SK-N-SH (cell line): ENCODE measurements around the gene PCDHB3. TPM values are rescaled to one million over a fixed set of nuclear protein-coding genes. Genes with fewer than 3 reads are reported as not detected.

Source experiments
- CTCF ChIA-PET: fragments of 300-600, 350-600 bp; formaldehyde crosslinking; extraction: SDS; loops from one replicate; lab custom pipeline; 2021; lab: Yijun Ruan, JAX
- POLR2A ChIA-PET: fragments of 350-600 bp; sonication (Branson Sonifier 250); formaldehyde crosslinking; extraction: SDS; loops from one replicate; lab custom pipeline; 2020; ENCODE audit warnings: antibody characterized with exemption, inconsistent platforms; lab: Yijun Ruan, JAX
- DNase-seq: peaks from one replicate; pipeline ENCODE4 v3.0.0; 2012
- H2AFZ ChIP-seq: fragments of 200-600 bp; sonication (generic); 2 replicates; pipeline ENCODE4 v1.8.1; 2016; ENCODE audit warnings: antibody characterized with exemption, mild to moderate bottlenecking, low read depth
- H3F3A ChIP-seq: fragments of 200-600 bp; sonication (generic); replicated peaks from 2 replicates; pipeline ENCODE3; 2016; ENCODE audit warnings: antibody characterized with exemption, mild to moderate bottlenecking; ENCODE audit not compliant: insufficient read depth
- H3K27ac ChIP-seq, 2 experiments: fragments of 200-500 bp in 1 of 2; fragments of 200-600 bp in 1 of 2; sonication (Bioruptor generic) in 1 of 2; sonication (generic), shearing (Covaris generic) in 1 of 2; 2 replicates each; pipeline versions ENCODE4 v1.5.1 to v1.6.1; 2014 to 2016; ENCODE audit warnings: low read depth in 2 of 2, inconsistent platforms in 1 of 2, low read length in 1 of 2, mild to moderate bottlenecking in 1 of 2, mixed read lengths in 1 of 2
- H3K27me3 ChIP-seq: fragments of 200-600 bp; sonication (generic), shearing (Covaris generic); 2 replicates; pipeline ENCODE4 v1.6.1; 2016; ENCODE audit warnings: mixed run types; ENCODE audit not compliant: insufficient read depth
- H3K36me3 ChIP-seq, 2 experiments: fragments of 200-500 bp in 1 of 2; fragments of 200-600 bp in 1 of 2; sonication (Bioruptor generic) in 1 of 2; sonication (generic) in 1 of 2; replicated peaks in 1 of 2; 2 replicates each; pipeline versions ENCODE3 to v1.5.1; 2014 to 2016; ENCODE audit warnings: low read length in 1 of 2, mild to moderate bottlenecking in 1 of 2; ENCODE audit not compliant: insufficient read depth in 2 of 2, control insufficient read depth in 1 of 2
- H3K4me1 ChIP-seq, 2 experiments: fragments of 200-500 bp in 1 of 2; fragments of 200-600 bp in 1 of 2; sonication (Bioruptor generic) in 1 of 2; sonication (generic), shearing (Covaris generic) in 1 of 2; 2 replicates each; pipeline versions ENCODE4 v1.5.1 to v1.6.1; 2014 to 2016; ENCODE audit warnings: low read depth in 1 of 2, low read length in 1 of 2, mixed run types in 1 of 2; ENCODE audit not compliant: insufficient read depth in 2 of 2, control insufficient read depth in 1 of 2
- H3K4me2 ChIP-seq: fragments of 200-600 bp; sonication (generic), shearing (Covaris generic); 2 replicates; pipeline ENCODE4 v1.6.1; 2017; ENCODE audit warnings: mixed run types
- H3K4me3 ChIP-seq, 2 experiments: fragments of 200-500 bp in 1 of 2; fragments of 200-600 bp in 1 of 2; sonication (Bioruptor generic) in 1 of 2; sonication (generic), shearing (Covaris generic) in 1 of 2; 2 replicates each; pipeline versions ENCODE4 v1.5.1 to v1.8.1; 2014 to 2016; ENCODE audit warnings: low read depth in 2 of 2, inconsistent platforms in 1 of 2, low read length in 1 of 2, mild to moderate bottlenecking in 1 of 2, mixed read lengths in 1 of 2, moderate library complexity in 1 of 2
- H3K79me2 ChIP-seq: fragments of 200-600 bp; sonication (generic); 2 replicates; pipeline ENCODE4 v1.8.1; 2017; ENCODE audit warnings: mild to moderate bottlenecking; ENCODE audit not compliant: insufficient read depth
- H3K9ac ChIP-seq: fragments of 200-600 bp; sonication (generic); 2 replicates; pipeline ENCODE4 v1.6.1; 2017; ENCODE audit warnings: mixed run types
- H3K9me2 ChIP-seq: fragments of 200-600 bp; sonication (generic); 2 replicates; pipeline ENCODE4 v1.6.1; 2017; ENCODE audit warnings: mixed run types
- H3K9me3 ChIP-seq: fragments of 200-600 bp; sonication (generic); 2 replicates; pipeline ENCODE4 v1.6.1; 2017; ENCODE audit warnings: mixed run types, mild to moderate bottlenecking, moderate library complexity
- H4K20me1 ChIP-seq: fragments of 200-600 bp; sonication (generic); 2 replicates; pipeline ENCODE4 v1.6.1; 2017; ENCODE audit warnings: mild to moderate bottlenecking, mixed run types; ENCODE audit not compliant: insufficient read depth
- CHD2 ChIP-seq: fragments of 150-350 bp; IDR thresholded peaks from 2 replicates; pipeline ENCODE4 v1.6.1; 2018; ENCODE audit warnings: low read length; ENCODE audit not compliant: partially characterized antibody
- ELF1 ChIP-seq: IDR thresholded peaks from 2 replicates; pipeline ENCODE4 v1.4.0; 2012
- EP300 ChIP-seq, 2 experiments: IDR thresholded peaks; 2 replicates each; pipeline versions ENCODE4 v1.4.0 to v1.6.1; 2012; ENCODE audit warnings: borderline replicate concordance in 1 of 2, low read depth in 1 of 2, low read length in 1 of 2
- EZH2phosphoT487 ChIP-seq: fragments of 200-600 bp; sonication (generic); IDR thresholded peaks from 2 replicates; pipeline ENCODE4 v1.6.1; 2017; ENCODE audit warnings: low read depth, mixed run types, mild to moderate bottlenecking, antibody characterized with exemption, moderate library complexity, borderline replicate concordance
- FOSL2 ChIP-seq: IDR thresholded peaks from 2 replicates; pipeline ENCODE4 v1.4.0; 2012; ENCODE audit warnings: low read depth, mild to moderate bottlenecking, moderate library complexity, borderline replicate concordance
- FOXJ3 ChIP-seq: sonication (generic); formaldehyde crosslinking; IDR thresholded peaks from 2 replicates; pipeline ENCODE4 v1.5.1; 2020; ENCODE audit warnings: mild to moderate bottlenecking, missing genetic modification reagents
- FOXM1 ChIP-seq: IDR thresholded peaks from 2 replicates; pipeline ENCODE4 v1.4.0; 2012; ENCODE audit warnings: low read depth, mild to moderate bottlenecking
- JUND ChIP-seq: IDR thresholded peaks from 2 replicates; pipeline ENCODE4 v1.4.0; 2012
- MEF2A ChIP-seq: IDR thresholded peaks from 2 replicates; pipeline ENCODE4 v1.4.0; 2012; ENCODE audit warnings: low read depth, borderline replicate concordance
- MXI1 ChIP-seq: IDR thresholded peaks from 2 replicates; pipeline ENCODE4 v1.6.1; 2012; ENCODE audit warnings: mild to moderate bottlenecking, low read depth, low read length, improper control_type of control experiment
- NFIC ChIP-seq: IDR thresholded peaks from 2 replicates; pipeline ENCODE4 v1.4.0; 2012; ENCODE audit warnings: borderline replicate concordance
- RAD21 ChIP-seq: IDR thresholded peaks from 2 replicates; pipeline ENCODE4 v1.6.1; 2012; ENCODE audit warnings: mild to moderate bottlenecking, low read length
- RCOR1 ChIP-seq: fragments of 150-350 bp; IDR thresholded peaks from 2 replicates; pipeline ENCODE4 v1.6.1; 2017; ENCODE audit warnings: antibody characterized with exemption, low read length
- RFX5 ChIP-seq: IDR thresholded peaks from 2 replicates; pipeline ENCODE4 v1.6.1; 2012; ENCODE audit warnings: mild to moderate bottlenecking, improper control_type of control experiment, low read length
- RXRA ChIP-seq: IDR thresholded peaks from 2 replicates; pipeline ENCODE4 v1.4.0; 2012; ENCODE audit warnings: low read depth, mild to moderate bottlenecking, borderline replicate concordance
- SIN3A ChIP-seq: IDR thresholded peaks from 2 replicates; pipeline ENCODE4 v1.6.1; 2012; ENCODE audit warnings: low read depth, mild to moderate bottlenecking, low read length, moderate library complexity, borderline replicate concordance
- SMC3 ChIP-seq: IDR thresholded peaks from 2 replicates; pipeline ENCODE4 v1.6.1; 2012; ENCODE audit warnings: low read depth, low read length, improper control_type of control experiment
- TAF1 ChIP-seq: IDR thresholded peaks from 2 replicates; pipeline ENCODE4 v1.6.1; 2012; ENCODE audit warnings: low read depth, mild to moderate bottlenecking, low read length, moderate library complexity, borderline replicate concordance
- TCF12 ChIP-seq: IDR thresholded peaks from 2 replicates; pipeline ENCODE4 v1.4.0; 2012
- YY1 ChIP-seq: IDR thresholded peaks from 2 replicates; pipeline ENCODE4 v1.4.0; 2012; ENCODE audit warnings: low read depth, mild to moderate bottlenecking
- WGBS: methylation state at CpG from one replicate; pipeline ENCODE4 v1.1.6; 2017; ENCODE audit warnings: low lambda C conversion rate; 5-methylcytosine and 5-hydroxymethylcytosine counted together
- polyA plus RNA-seq, 3 experiments: library from polyadenylated mRNA; depleted of rRNA; stranded (reverse); fragments of >200 nt; gene quantifications; 2 replicates each; pipeline ENCODE4 v1.2.3, GENCODE V29; 2012
- TF ChIP-seq, protein P1 (sequence below): IDR thresholded peaks from 2 replicates; pipeline ENCODE4 v1.4.0; 2012; ENCODE audit warnings: low read depth, borderline replicate concordance
- TF ChIP-seq, protein P2 (sequence below): fragments of 150-350 bp; IDR thresholded peaks from 2 replicates; pipeline ENCODE4 v1.6.1; 2017; ENCODE audit warnings: antibody characterized with exemption, low read length, low read depth, borderline replicate concordance
- TF ChIP-seq, protein P3 (sequence below): fragments of 150-350 bp; IDR thresholded peaks from 2 replicates; pipeline ENCODE4 v1.6.1; 2016; ENCODE audit warnings: mild to moderate bottlenecking, low read depth, low read length
- TF ChIP-seq, protein P4 (sequence below): IDR thresholded peaks from 2 replicates; pipeline ENCODE4 v1.4.0; 2012; ENCODE audit warnings: low read depth
- TF ChIP-seq, protein P5 (sequence below): IDR thresholded peaks from 2 replicates; pipeline ENCODE4 v1.6.1; 2012; ENCODE audit warnings: mild to moderate bottlenecking, low read depth, low read length, moderate library complexity
- TF ChIP-seq, protein P6 (sequence below): IDR thresholded peaks from 2 replicates; pipeline ENCODE4; 2012

The PCDHB3 gene
- polyA plus RNA-seq, 1 of the 3 experiments (the other 2 are of a cell fraction): 2.2 TPM

DNA sequence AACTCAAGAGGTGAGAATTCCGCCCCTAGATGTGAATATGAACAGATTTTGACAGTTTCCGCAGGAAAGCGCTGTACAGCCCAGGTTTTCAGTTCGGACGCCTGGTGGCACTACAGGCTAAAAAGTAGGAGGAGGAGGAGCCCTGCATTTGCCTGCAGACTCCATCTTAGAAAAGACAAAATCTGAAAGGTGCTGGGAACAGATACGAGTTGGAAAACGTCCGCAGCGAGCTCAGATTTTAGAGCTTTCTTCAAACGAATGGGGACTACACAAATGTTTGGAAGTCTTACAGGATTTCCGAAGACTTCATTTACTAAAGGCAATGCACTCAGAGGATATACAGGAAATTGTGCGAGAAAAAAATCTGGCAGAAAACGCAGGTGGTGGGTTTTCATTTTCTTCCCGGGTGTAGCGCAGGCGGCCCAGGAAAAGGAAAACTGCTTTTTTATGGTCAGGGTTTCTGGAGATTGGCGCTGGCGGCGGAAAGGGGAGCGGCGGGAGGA lies 15.7 kb upstream of the PCDHB3 start:
- ChIA-PET CTCF (interaction anchor here (0.5 to 1.8 kb wide), 31 partner anchors 10 to 480 kb away, joined by 3 to 11 read pairs (median 4); partner anchors contain the start of genes PCDHB14, PCDHB16, PCDHB2 and PCDHB4), POLR2A (no interaction called here)
- DNase-seq: peak; percentile 77
- H3K9ac ChIP-seq: peak overlapping the region; percentile 70
- no peaks in the 10 kb centered on the region for H3K36me3 ChIP-seq
- WGBS: 5% methylated on average over 21 of the region's 21 CpGs
- peak overlapping the region; percentile 83 for H2AFZ ChIP-seq
- H3K4me3 ChIP-seq: peak overlapping the region; percentile 60 to 63
- no peaks in the 10 kb centered on the region for H3K27me3 ChIP-seq
- H3K27ac ChIP-seq: peak overlapping the region; percentile 51 to 89; a peak in 3 of 4 replicates
- no peaks in the 10 kb centered on the region for H4K20me1 ChIP-seq
- no peaks in the 10 kb centered on the region for H3K79me2 ChIP-seq
- H3K9me2 ChIP-seq: no peaks in the 10 kb centered on the region
- no peaks in the 10 kb centered on the region for H3K9me3 ChIP-seq
- H3K4me1 ChIP-seq: no peaks in the 10 kb centered on the region; a peak in 1 of 4 replicates
- H3F3A ChIP-seq: no peaks in the 10 kb centered on the region
- peak overlapping the region; percentile 71 for H3K4me2 ChIP-seq
- TF ChIP-seq FOXM1 (no peak), CHD2 (peak; percentile 62), MEF2A (no peak), JUND (no peak), RAD21 (peak; percentile 82), YY1 (peak; percentile 85; the same call in 1 of the 2 replicates), RCOR1 (peak; percentile 23; the same call in 1 of the 2 replicates), RFX5 (0 out of 2 replicates have a peak, but pooled peaks have one; percentile 28), FOSL2 (no peak), NFIC (no peak), SIN3A (no peak), RXRA (no peak), TAF1 (no peak), MXI1 (no peak), SMC3 (peak; percentile 45), EP300 (IDR thresholded peaks at IDR 0.05; ENCODE audit: borderline replicate concordance in 1 of 2, low read depth in 1 of 2, low read length in 1 of 2) (no peak), ELF1 (no peak), FOXJ3 (CRISPR knock-in tag) (no peak), TCF12 (no peak), EZH2phosphoT487 (no peak)
- TF ChIP-seq, protein P1, sequence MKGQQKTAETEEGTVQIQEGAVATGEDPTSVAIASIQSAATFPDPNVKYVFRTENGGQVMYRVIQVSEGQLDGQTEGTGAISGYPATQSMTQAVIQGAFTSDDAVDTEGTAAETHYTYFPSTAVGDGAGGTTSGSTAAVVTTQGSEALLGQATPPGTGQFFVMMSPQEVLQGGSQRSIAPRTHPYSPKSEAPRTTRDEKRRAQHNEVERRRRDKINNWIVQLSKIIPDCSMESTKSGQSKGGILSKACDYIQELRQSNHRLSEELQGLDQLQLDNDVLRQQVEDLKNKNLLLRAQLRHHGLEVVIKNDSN: no peak
- TF ChIP-seq, protein P2, sequence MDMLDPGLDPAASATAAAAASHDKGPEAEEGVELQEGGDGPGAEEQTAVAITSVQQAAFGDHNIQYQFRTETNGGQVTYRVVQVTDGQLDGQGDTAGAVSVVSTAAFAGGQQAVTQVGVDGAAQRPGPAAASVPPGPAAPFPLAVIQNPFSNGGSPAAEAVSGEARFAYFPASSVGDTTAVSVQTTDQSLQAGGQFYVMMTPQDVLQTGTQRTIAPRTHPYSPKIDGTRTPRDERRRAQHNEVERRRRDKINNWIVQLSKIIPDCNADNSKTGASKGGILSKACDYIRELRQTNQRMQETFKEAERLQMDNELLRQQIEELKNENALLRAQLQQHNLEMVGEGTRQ: no peak
- TF ChIP-seq, protein P3, sequence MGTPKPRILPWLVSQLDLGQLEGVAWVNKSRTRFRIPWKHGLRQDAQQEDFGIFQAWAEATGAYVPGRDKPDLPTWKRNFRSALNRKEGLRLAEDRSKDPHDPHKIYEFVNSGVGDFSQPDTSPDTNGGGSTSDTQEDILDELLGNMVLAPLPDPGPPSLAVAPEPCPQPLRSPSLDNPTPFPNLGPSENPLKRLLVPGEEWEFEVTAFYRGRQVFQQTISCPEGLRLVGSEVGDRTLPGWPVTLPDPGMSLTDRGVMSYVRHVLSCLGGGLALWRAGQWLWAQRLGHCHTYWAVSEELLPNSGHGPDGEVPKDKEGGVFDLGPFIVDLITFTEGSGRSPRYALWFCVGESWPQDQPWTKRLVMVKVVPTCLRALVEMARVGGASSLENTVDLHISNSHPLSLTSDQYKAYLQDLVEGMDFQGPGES: no peak
- TF ChIP-seq, protein P4, sequence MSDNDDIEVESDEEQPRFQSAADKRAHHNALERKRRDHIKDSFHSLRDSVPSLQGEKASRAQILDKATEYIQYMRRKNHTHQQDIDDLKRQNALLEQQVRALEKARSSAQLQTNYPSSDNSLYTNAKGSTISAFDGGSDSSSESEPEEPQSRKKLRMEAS: peak; percentile 49; the same call in 1 of the 2 replicates
- TF ChIP-seq, protein P5, sequence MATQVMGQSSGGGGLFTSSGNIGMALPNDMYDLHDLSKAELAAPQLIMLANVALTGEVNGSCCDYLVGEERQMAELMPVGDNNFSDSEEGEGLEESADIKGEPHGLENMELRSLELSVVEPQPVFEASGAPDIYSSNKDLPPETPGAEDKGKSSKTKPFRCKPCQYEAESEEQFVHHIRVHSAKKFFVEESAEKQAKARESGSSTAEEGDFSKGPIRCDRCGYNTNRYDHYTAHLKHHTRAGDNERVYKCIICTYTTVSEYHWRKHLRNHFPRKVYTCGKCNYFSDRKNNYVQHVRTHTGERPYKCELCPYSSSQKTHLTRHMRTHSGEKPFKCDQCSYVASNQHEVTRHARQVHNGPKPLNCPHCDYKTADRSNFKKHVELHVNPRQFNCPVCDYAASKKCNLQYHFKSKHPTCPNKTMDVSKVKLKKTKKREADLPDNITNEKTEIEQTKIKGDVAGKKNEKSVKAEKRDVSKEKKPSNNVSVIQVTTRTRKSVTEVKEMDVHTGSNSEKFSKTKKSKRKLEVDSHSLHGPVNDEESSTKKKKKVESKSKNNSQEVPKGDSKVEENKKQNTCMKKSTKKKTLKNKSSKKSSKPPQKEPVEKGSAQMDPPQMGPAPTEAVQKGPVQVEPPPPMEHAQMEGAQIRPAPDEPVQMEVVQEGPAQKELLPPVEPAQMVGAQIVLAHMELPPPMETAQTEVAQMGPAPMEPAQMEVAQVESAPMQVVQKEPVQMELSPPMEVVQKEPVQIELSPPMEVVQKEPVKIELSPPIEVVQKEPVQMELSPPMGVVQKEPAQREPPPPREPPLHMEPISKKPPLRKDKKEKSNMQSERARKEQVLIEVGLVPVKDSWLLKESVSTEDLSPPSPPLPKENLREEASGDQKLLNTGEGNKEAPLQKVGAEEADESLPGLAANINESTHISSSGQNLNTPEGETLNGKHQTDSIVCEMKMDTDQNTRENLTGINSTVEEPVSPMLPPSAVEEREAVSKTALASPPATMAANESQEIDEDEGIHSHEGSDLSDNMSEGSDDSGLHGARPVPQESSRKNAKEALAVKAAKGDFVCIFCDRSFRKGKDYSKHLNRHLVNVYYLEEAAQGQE: 0 out of 2 replicates have a peak, but pooled peaks have one; percentile 16
- TF ChIP-seq, protein P6, sequence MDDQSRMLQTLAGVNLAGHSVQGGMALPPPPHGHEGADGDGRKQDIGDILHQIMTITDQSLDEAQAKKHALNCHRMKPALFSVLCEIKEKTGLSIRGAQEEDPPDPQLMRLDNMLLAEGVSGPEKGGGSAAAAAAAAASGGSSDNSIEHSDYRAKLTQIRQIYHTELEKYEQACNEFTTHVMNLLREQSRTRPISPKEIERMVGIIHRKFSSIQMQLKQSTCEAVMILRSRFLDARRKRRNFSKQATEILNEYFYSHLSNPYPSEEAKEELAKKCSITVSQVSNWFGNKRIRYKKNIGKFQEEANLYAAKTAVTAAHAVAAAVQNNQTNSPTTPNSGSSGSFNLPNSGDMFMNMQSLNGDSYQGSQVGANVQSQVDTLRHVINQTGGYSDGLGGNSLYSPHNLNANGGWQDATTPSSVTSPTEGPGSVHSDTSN: no peak
